Activated CD4-positive, alpha-beta T cell treated with anti-CD3 and anti-CD28 coated beads for 1 hour (primary cell): ENCODE results near the gene MYO16.

Source experiments
- DNase-seq: peaks from one replicate; pipeline ENCODE4 v3.0.0-alpha.2; 2020

MYO16 gene

DNA sequence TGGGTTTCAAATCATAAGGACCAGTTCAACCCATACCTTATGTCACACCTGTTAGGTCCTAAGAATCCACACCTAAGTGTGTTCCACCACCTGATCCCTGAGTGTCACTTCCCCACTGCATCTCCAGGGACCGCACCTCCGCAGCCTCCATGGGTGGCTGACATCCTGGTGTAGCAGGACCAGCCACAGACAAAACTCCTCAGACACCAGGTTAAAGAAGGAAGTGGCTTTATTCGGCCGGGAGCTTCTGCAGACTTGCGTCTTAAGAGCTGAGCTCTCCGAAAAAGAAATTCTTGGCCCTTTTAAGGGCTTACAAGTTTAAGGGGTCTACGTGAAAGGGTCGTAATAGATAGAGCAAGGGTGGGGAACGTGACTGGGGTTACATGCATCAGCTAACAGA, 509.9 kb downstream of the MYO16 start:
- no peak for DNase-seq

GRCh38 chr13:109140054-109140453, 510.6 kb downstream of the MYO16 start:
- no peak for DNase-seq

- no peak for DNase-seq
Measured at GRCh38 chr13:109140479-109141349, 511.3 kb downstream of the MYO16 start.

DNA sequence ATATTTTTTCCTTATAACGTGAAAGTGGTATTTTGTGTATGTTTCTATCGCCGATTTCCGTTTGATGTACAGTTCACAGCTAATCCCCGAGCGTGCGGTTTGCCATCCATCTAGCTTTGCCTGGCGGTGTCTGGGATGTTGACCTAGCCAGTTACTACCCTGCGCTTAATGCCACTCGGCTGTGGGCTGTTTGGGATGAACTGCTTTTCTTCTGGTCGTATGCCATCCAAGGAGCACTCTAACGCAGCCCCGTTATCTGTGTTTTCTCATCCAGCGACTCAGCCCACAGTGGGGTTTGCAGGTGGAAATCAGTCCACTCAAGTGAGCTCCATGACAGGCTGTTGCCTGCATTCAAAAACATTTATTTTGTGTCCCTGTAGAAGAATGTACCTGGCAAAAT, 512.3 kb downstream of the MYO16 start:
- no peak for DNase-seq

GRCh38 chr13:109144693-109145437, 515.5 kb downstream of the MYO16 start:
- DNase-seq: no peak

GRCh38 chr13:109145631-109146030, 516.2 kb downstream of the MYO16 start:
- no peak for DNase-seq

DNA sequence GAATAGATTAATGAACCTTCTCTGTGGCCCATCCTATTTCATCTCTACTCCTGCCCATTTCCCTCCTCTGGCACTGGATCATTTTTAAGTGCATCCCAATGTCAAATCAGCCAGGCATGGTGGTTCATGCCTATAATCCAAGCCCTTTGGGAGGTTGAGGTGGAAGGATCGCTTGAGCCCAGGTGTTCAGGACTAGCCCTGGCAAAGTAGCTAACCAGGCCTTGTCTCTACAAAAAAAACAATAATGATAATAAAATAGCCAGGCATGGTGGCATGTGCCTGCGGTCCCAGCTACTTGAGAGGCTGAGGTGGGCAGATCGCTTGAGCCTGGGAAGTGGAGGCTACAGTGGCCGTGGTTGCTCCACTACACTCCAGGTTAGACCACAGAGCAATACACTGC, 517.0 kb downstream of the MYO16 start:
- no peak for DNase-seq

- DNase-seq: no peak
Measured at GRCh38 chr13:109146912-109147647, 517.7 kb downstream of the MYO16 start.

DNA sequence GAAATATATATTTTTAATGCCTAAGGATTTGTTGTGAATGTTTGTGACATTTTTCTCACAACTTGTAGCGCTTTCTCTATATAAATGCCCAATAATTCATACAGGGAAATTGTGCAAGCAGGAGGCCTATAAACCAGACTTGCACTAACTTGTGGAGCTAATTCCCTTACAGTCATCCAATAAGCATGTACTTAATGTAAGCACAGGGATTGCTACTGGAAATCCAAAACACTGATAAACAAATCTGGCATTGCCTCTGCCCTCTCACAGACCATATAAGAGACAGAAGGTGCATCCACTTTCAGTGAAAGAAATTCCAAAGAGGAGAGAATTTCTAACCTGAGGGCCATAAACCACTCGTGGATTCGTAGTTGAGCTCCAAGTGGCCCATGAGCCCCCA, 518.8 kb downstream of the MYO16 start:
- DNase-seq: no peak

- DNase-seq: no peak
Measured at GRCh38 chr13:109150696-109151095, 521.3 kb downstream of the MYO16 start.

DNA sequence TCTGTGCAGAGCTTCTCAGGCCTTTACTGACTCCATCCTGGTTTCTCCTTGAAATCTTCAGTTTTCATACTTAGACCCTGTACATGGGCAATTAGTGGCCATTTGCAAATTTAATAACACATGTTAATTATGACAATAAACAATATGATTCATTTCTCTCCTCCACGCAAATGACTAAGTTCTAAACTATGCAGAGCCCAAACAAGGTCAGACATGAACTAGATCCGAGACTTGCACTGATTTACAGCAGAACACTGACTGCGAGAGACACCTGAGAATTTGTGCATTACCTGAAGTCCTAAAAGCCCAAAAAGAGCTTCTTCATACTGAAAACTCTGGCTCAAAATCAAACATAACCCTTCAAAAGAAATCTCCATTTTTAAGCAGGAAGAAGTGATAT, 521.8 kb downstream of the MYO16 start:
- no peak for DNase-seq

DNA sequence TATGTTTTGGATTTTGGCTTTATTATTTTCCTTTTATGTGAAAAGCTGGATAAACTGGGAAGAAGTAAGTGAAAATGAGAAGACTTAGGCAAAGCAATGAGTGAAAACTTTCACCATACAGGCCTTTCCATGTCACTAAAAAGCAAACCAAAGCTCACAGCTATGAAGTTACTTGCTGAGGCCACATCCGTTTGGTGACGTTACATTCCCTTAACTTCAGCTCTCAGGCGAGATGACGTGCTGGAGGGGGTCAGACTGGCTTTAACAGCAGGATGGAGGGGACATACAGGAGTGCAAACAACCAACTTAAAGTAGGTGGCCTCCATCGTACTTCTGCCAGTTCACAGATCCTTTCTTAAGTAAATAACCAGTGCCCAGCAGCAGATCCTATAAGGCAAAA, 522.3 kb downstream of the MYO16 start:
- DNase-seq: no peak

DNA sequence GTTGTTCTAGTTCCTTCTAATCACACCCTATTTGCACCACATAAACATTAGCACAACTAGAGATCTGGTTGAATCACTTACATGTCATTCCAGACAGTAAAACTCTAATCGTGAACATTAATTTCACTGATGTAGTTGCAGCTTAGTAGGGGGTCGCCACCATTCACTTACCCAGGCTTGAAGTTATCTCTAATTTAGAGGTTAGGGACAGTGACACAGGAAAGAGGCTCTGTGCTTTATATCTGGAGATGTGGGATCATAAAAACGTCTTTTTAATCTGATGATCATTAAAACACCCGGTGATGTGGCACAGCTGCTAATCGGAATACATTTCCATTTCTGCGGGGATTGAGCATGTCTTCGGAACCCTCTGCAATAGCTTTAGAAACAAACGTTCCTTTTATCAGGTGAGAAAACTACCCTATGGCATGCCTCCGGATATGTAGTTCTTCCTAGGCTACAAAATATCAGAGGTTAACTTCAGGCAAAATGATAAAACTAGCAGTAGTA, 523.0 kb downstream of the MYO16 start:
- DNase-seq: no peak

GRCh38 chr13:109152941-109153340, 523.5 kb downstream of the MYO16 start:
- DNase-seq: no peak

GRCh38 chr13:109154146-109154545, 524.7 kb downstream of the MYO16 start:
- DNase-seq: no peak

DNA sequence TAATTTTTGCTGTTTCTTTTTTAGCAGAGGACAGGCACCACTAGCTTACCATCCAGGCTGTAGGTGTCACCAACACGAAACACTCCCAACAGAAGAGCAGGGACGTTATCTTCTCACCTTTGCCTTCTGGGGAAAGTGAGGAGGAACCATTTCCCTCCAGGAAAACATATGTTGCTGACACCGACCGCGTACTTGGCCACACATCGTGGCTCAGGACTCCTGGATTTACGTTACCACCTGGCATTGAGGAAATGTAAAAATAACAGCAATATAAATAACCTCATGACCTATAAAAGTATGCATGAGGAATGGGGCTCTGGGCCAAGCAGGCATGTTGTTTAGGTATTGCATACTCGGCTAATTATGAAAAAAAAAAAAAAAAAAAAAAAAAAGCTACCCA, 525.1 kb downstream of the MYO16 start:
- no peak for DNase-seq

GRCh38 chr13:109154966-109155761, 525.8 kb downstream of the MYO16 start:
- DNase-seq: no peak

DNA sequence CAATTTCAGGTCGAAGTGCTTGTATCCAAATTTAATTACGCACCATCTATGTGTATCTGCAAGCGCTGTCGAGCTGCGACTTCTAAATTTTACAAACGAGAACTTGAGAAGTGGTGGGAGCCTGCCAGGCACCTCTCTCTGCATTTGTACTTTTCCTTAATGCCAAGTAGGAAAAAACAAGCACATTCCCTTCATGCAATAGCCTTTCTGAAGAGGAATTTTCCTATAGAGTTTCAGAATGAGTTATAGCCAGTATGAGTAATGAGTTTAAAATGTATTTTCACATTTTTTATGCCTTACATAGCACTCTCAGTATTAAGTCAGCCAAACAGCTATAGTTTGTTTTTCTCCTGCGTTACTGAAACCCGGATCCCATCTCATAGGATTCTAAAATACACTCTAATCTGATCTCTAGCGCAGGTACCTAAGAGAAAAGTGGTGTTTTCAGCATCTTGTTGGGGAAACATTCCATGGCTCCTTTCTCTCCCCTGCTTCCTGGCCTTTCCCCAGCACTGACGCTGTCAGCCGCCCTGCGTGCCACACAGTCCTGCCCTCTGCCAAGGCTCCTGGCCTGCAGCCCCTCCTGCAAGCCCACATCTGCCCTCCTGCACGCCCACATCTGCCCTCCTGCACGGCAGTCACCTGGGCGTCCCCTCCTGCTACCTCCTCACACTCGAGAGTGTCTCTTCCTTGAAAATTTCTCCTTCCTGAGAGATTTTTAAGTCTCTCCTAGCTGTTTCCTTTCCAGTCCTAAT, 526.9 kb downstream of the MYO16 start:
- DNase-seq: no peak

- DNase-seq: no peak
Measured at GRCh38 chr13:109157275-109157674, 527.9 kb downstream of the MYO16 start.

DNA sequence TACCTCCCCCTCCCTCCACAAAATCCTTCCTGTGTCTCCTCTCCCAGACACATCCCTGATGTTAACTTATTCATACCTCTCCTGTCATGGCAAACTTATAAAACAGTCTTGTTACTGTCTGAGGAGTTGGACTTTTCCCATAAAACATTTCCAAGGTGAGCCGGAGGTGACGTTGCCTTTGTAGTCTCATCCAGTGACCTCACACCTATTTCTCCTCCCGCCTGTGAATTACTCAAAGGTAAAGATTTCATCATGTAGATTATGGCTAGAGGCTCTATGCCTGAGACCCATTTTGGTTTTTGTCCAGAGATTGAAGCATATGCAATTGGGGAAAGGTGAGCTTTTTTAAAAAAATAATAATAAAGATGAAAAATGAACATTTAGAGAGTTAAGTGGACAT, 529.0 kb downstream of the MYO16 start:
- DNase-seq: no peak

GRCh38 chr13:109159650-109160309, 530.4 kb downstream of the MYO16 start:
- no peak for DNase-seq
